OCI-LY3 (cell line): ENCODE measurements around the gene VAMP5.

Experiments
- H2AFZ ChIP-seq: fragments of 200-600, 300-600 bp; shearing (Covaris generic); 2 replicates; pipeline ENCODE4 v1.6.0; 2014; ENCODE audit warnings: antibody characterized with exemption, low read depth, low read length
- H3K27ac ChIP-seq: fragments of 200-600, 300-600 bp; sonication (generic); 2 replicates; pipeline ENCODE4 v1.5.1; 2014; ENCODE audit warnings: mild to moderate bottlenecking, low read length, moderate library complexity, mixed read lengths
- H3K27me3 ChIP-seq: fragments of 200-600, 300-600 bp; sonication (generic); 2 replicates; pipeline ENCODE4 v1.6.1; 2014; ENCODE audit warnings: low read depth, low read length, mixed read lengths
- H3K36me3 ChIP-seq: fragments of 200-600, 300-600 bp; sonication (generic); replicated peaks from 2 replicates; pipeline ENCODE3; 2014; ENCODE audit warnings: low read depth, low read length, mixed read lengths
- H3K4me1 ChIP-seq: fragments of 300-600, 200-600 bp; sonication (generic); 2 replicates; pipeline ENCODE4 v1.6.1; 2014; ENCODE audit warnings: low read length, mixed read lengths
- H3K4me2 ChIP-seq: fragments of 200-600, 300-600 bp; sonication (generic); 2 replicates; pipeline ENCODE4 v1.6.1; 2014; ENCODE audit warnings: low read length, mixed read lengths
- H3K4me3 ChIP-seq: fragments of 300-600, 200-600 bp; sonication (generic); 2 replicates; pipeline ENCODE4 v1.5.1; 2014; ENCODE audit warnings: antibody characterized with exemption, mild to moderate bottlenecking, low read length, moderate library complexity
- H3K79me2 ChIP-seq: fragments of 300-600, 200-600 bp; shearing (Covaris generic); 2 replicates; pipeline ENCODE4 v1.6.1; 2014; ENCODE audit warnings: mild to moderate bottlenecking, low read length, mixed read lengths
- H3K9ac ChIP-seq: fragments of 300-600, 200-600 bp; shearing (Covaris generic); 2 replicates; pipeline ENCODE4 v1.6.0; 2014; ENCODE audit warnings: mild to moderate bottlenecking, low read length, moderate library complexity
- H3K9me3 ChIP-seq: fragments of 200-600, 300-600 bp; shearing (Covaris generic); 2 replicates; pipeline ENCODE4 v1.6.1; 2014; ENCODE audit warnings: low read length, mixed read lengths; ENCODE audit not compliant: insufficient read depth
- H4K20me1 ChIP-seq: fragments of 200-600, 300-600 bp; sonication (generic); 2 replicates; pipeline ENCODE4 v1.6.1; 2016; ENCODE audit warnings: low read length, mixed read lengths; ENCODE audit not compliant: insufficient read depth
- CTCF ChIP-seq: fragments of 200-600, 300-600 bp; sonication (generic); IDR thresholded peaks from 2 replicates; pipeline ENCODE4 v1.5.1; 2014; ENCODE audit warnings: antibody characterized with exemption, low read length, low read depth
- EZH2phosphoT487 ChIP-seq: fragments of 200-600 bp; shearing (Covaris generic); IDR thresholded peaks from 2 replicates; pipeline ENCODE4 v1.6.1; 2018; ENCODE audit warnings: antibody characterized with exemption, mixed run types, low read depth

The VAMP5 gene

GRCh38 chr2:85579266-85579935 is 4.8 kb upstream of the VAMP5 start:
- H3K9ac ChIP-seq: peak overlapping the region; percentile 59; the same call in 1 of the 2 replicates
- TF ChIP-seq EZH2phosphoT487 (no peak), CTCF (no peak)
- H3K9me3 ChIP-seq: no peaks in the 10 kb centered on the region
- peaks cover 19% of the 10 kb centered on the region for H3K4me1 ChIP-seq
- H3K79me2 ChIP-seq: no peaks in the 10 kb centered on the region
- no peaks in the 10 kb centered on the region for H3K27me3 ChIP-seq
- peak overlapping the region; percentile 78; the same call in 1 of the 2 replicates for H3K4me2 ChIP-seq
- H4K20me1 ChIP-seq: no peaks in the 10 kb centered on the region
- H3K4me3 ChIP-seq: no peak overlapping the region
- H3K27ac ChIP-seq: no peak overlapping the region
- no peaks in the 10 kb centered on the region for H3K36me3 ChIP-seq
- H2AFZ ChIP-seq: no peak overlapping the region; the same call in 1 of the 2 replicates

DNA sequence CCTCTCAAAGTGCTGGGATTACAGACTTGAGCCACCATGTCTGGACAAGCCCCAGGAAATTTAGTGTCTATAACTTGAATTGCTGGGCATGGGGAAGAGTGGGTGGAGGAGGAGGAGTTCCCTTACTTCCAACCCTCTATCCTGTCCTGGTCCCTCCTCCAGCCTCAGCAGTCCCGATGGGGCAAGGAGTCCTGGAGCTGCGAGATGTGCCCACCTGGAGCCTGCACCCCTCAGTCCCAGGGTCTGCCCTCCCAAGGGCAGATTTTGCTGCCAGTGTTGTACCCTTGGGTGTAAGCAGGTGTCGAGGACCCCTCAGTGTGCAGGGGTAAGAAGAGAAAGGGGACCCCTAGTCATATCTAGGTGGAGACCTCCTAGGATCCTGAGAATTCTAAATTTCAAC is 4.0 kb upstream of the VAMP5 start:
- H3K9ac ChIP-seq: no peak overlapping the region

GRCh38 chr2:85582492-85582891 is 1.7 kb upstream of the VAMP5 start:
- H4K20me1 ChIP-seq: no peaks in the 10 kb centered on the region
- no peak overlapping the region for H3K4me2 ChIP-seq
- no peak overlapping the region for H2AFZ ChIP-seq
- no peaks in the 10 kb centered on the region for H3K9me3 ChIP-seq
- no peak overlapping the region for H3K9ac ChIP-seq
- no peaks in the 10 kb centered on the region for H3K27me3 ChIP-seq
- H3K4me3 ChIP-seq: no peak overlapping the region
- H3K79me2 ChIP-seq: no peaks in the 10 kb centered on the region
- H3K36me3 ChIP-seq: no peaks in the 10 kb centered on the region
- no peak for TF ChIP-seq EZH2phosphoT487
- TF ChIP-seq CTCF: no peak
- no peak overlapping the region for H3K27ac ChIP-seq
- peaks cover 26% of the 10 kb centered on the region for H3K4me1 ChIP-seq

More for the DNA sequence above, 4.0 kb upstream of the VAMP5 start:
- H3K27ac ChIP-seq: no peak overlapping the region
- no peaks in the 10 kb centered on the region for H3K27me3 ChIP-seq
- H3K79me2 ChIP-seq: no peaks in the 10 kb centered on the region
- H2AFZ ChIP-seq: no peak overlapping the region
- TF ChIP-seq EZH2phosphoT487 (no peak), CTCF (no peak)
- H3K36me3 ChIP-seq: no peaks in the 10 kb centered on the region
- no peak overlapping the region for H3K4me2 ChIP-seq
- no peak overlapping the region for H3K4me3 ChIP-seq
- H4K20me1 ChIP-seq: no peaks in the 10 kb centered on the region
- H3K9me3 ChIP-seq: no peaks in the 10 kb centered on the region
- peaks cover 24% of the 10 kb centered on the region for H3K4me1 ChIP-seq

GRCh38 chr2:85583667-85584353 is 421 bp upstream of the VAMP5 start:
- Histone ChIP-seq H3K9me3 (no peaks in the 10 kb centered on the region), H3K79me2 (no peaks in the 10 kb centered on the region), H3K4me3 (peak overlapping the region; percentile 79), H3K36me3 (no peaks in the 10 kb centered on the region), H3K27me3 (no peaks in the 10 kb centered on the region), H2AFZ (no peak overlapping the region), H3K9ac (peak overlapping the region; percentile 48; the same call in 1 of the 2 replicates), H3K27ac (no peak overlapping the region), H3K4me2 (peak overlapping the region; percentile 60), H4K20me1 (no peaks in the 10 kb centered on the region), H3K4me1 (peaks cover 16% of the 10 kb centered on the region)
- TF ChIP-seq EZH2phosphoT487 (no peak), CTCF (no peak)
